HG03520 (cell line): Measurements from ENCODE around the gene DSTYK.

Experiments used
- ATAC-seq: cut with Tn5 transposase; IDR thresholded peaks from one replicate; pipeline ENCODE4 v1.9.1; 2021; ENCODE audit warnings: mild to moderate bottlenecking, moderate library complexity; ENCODE audit not compliant: unreplicated experiment

The DSTYK gene

DNA sequence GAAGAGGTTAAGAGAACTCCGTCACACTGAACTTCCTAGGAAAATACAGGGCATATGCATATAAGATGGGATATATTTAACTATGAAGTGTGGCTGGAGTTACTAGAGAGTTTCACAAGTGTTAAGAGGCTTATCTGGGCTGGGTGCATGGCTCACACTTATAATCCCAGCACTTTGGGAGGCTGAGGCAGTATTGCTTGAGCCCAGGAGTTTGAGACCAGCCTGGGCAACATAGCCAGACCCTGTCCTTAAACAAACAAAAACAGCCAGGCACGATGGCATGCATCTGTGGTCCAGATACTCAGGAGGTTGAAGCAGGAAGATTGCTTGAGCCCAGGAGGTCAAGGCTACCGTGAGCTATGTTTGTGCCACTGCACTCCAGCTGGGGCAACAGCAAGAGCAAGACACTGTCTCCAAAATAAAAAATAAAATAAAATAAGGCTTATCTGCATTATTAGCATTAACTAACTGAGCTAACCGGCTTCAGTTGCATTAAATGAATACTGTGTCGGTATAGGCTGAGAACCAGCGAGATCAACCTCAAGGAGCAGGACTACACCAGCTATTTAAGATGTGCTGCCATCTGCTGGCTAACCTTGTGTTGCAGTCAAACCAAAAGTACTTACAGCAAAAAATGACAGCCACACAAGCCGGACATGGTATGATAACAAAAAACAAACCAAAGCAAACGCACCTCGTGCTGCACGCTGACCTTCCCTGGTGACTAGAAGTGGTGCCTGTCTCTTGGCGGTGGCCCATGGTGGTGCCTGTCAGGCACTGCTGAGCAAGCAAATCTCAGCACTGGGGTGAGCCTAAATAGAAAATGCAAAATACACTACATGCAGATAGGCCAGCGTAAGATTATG is 70.0 kb downstream of the DSTYK start:
- ATAC-seq, result no peak

GRCh38 chr1:205140113-205140512 is 71.4 kb downstream of the DSTYK start:
- ATAC-seq, result no peak

- no peak for ATAC-seq
Observed at GRCh38 chr1:205137901-205138300, 73.6 kb downstream of the DSTYK start.

GRCh38 chr1:205133287-205133686 is 78.2 kb downstream of the DSTYK start:
- ATAC-seq, result no peak

DNA sequence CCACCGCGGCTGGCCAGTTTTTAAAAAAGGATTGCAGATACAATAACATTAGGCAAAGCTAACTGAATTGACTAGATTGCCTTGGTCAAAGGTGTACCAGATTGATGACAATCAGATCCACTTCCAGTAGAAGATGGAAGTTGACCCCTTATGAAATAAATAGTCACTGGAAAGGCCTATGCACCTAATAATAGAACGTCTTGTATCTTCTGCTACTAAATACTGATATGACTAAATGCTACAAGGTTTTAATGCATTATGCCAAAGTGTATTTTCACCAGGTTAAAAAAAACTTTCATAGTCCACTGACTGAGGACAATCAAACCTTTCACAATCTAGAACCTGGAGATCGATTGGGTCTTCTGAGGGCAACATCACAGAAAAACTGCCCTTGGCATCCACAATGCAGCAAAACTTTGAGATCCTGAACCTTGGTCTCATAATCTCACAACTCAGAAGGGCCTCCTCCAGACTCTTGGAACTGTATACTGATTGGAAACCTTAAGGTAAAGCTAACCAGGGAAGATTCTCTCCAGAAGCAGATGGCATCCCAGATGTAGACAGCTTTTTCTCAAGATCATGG is 82.0 kb downstream of the DSTYK start:
- ATAC-seq, result no peak

- no peak for ATAC-seq
Observed at GRCh38 chr1:205128050-205128449, 83.5 kb downstream of the DSTYK start.

- ATAC-seq, result no peak
Observed at GRCh38 chr1:205127646-205128045, 83.9 kb downstream of the DSTYK start.

GRCh38 chr1:205124726-205125125 is 86.8 kb downstream of the DSTYK start:
- ATAC-seq, result no peak

- ATAC-seq, result peak; percentile 8
Observed at GRCh38 chr1:205122489-205122882, 89.0 kb downstream of the DSTYK start.

GRCh38 chr1:205121660-205122488 is 89.6 kb downstream of the DSTYK start, which contains the start of gene RBBP5:
Gene RBBP5 (minus strand): TSS chr1:205121978. CDS start chr1:205121873, 105 bp downstream.
- ATAC-seq, result peak; percentile 92

DNA sequence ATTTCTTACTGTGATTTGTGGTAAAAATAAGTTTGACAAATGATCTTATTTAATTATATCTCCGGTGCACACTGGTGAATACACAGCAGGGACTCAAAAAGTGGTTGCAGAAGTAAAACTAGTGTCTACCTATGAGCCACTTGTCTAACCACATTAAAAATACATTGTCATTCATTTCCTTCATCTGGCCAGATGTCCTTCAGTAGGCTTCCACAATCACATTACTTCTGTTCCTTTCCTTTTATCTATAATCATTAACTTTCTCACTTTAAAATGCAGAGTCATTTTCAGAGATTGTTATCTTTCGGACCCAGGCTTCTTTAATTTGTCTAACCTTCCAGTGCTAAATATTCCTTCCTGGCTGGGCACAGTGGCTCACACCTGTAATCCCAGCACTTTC is 92.8 kb downstream of the DSTYK start:
- no peak for ATAC-seq

DNA sequence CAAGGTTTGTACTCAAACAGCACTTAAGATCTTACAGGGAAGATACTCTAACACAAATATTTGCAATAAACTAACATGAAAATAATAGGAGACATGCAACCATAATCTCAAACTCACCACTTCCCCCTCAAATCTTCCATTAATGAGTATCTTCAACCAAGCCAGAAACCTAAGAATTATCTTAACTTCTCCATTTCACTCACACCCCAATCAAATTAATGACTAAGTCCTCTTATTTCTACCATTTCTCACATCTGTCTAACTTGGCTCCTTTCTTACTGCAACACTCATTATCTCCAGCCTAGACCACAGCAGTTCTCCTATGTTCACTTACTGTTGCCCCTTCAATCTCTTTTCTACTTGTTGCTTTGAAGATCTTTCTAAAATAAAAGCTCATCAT is 100.1 kb downstream of the DSTYK start:
- no peak for ATAC-seq

- no peak for ATAC-seq
Observed at GRCh38 chr1:205109711-205110110, 101.8 kb downstream of the DSTYK start.

GRCh38 chr1:205109269-205109668 is 102.2 kb downstream of the DSTYK start:
- ATAC-seq, result no peak

GRCh38 chr1:205108464-205108863 is 103.0 kb downstream of the DSTYK start:
- no peak for ATAC-seq

- ATAC-seq, result no peak
Observed at GRCh38 chr1:205107327-205107726, 104.2 kb downstream of the DSTYK start.

DNA sequence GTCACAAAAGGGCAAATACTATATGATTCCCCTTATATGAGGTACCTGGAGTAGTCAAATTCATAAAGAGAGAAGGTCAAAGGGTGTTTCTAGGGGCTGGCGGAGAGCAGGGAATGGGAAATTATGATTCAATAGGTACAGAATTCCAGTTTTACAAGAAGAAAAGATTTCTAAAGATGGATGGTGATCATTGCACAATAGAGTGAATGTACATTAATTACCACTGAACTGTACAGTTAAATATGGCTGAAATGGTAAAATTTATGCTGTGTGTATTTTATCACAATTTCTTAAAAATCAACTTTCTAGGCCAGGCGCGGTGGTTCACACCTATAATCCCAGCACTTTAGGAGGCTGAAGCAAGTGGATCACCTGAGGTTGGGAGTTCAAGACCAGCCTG is 109.1 kb downstream of the DSTYK start:
- ATAC-seq, result no peak

DNA sequence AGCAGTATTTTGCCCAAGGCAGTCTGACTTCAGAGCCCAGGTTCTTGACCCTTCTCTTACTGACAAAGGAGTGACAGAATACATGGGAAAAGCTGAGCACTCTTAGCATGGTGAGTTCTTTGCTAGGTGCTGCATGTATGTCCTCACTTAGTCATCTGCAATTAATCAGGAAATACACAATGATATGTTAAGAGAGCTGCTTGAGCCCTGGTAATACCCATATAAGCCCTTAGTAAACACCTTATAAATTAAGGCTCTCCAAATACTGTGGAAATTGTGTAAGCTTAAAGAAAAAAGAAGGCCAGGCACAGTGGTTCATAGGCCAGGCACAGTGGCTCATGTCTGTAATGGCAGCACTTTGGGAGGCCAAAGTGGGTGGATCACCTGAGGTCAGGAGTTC is 113.3 kb downstream of the DSTYK start:
- no peak for ATAC-seq

- ATAC-seq, result no peak
Observed at GRCh38 chr1:205095422-205095821, 116.1 kb downstream of the DSTYK start.
